ENCODE results near the gene SAMD7. TPM values are rescaled to one million over a fixed set of nuclear protein-coding genes. Genes with fewer than 3 reads are reported as not detected.

SAMD7 gene
- total RNA-seq, 1 donor from 2014 or later: not detected

DNA sequence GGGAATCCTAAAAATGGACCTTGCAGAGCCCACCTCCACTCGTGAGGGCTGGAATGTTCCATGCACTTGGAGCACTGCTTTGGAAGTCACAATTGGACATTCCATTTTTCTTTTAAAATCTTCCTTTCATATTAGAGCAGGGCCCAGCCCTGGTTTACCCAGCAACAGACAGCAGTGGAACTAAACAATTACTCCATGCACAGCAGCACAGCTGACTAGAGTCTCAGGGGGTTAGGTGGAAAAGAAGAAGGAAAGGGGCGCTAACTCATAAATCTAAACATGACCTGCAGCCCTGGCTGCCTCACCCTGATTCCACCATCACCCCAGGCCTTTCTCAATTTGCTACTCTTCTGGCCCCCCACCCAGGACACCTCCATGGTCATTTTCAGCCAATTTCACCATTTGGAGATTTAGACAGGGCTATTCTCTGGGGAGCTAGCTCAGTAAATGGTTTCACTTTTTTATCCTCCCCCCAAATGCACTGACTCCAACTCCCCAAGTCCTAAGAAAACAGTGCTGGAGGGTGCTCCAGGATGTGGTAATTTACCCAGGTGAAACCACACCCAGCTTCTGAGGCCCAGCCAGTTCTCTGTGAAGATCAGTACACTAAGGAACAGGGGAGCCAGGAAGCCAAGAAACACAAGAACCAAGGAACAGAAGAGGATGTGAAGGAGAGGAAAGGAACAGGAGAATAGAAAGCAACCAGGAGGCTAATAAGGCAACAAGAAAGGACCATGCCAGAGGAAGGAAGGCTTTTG, 40.1 kb upstream of the SAMD7 start:
- peak overlapping the region; percentile 45 for H3K27ac Mint-ChIP-seq (ENCODE audit: unreplicated experiment)
- TF ChIP-seq, protein P1, sequence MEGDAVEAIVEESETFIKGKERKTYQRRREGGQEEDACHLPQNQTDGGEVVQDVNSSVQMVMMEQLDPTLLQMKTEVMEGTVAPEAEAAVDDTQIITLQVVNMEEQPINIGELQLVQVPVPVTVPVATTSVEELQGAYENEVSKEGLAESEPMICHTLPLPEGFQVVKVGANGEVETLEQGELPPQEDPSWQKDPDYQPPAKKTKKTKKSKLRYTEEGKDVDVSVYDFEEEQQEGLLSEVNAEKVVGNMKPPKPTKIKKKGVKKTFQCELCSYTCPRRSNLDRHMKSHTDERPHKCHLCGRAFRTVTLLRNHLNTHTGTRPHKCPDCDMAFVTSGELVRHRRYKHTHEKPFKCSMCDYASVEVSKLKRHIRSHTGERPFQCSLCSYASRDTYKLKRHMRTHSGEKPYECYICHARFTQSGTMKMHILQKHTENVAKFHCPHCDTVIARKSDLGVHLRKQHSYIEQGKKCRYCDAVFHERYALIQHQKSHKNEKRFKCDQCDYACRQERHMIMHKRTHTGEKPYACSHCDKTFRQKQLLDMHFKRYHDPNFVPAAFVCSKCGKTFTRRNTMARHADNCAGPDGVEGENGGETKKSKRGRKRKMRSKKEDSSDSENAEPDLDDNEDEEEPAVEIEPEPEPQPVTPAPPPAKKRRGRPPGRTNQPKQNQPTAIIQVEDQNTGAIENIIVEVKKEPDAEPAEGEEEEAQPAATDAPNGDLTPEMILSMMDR (IDR thresholded peaks at IDR 0.05; ENCODE audit: unreplicated experiment): no peak
- DNase-seq (ENCODE audit: low spot score): no peak
- H3K27me3 Mint-ChIP-seq (ENCODE audit: unreplicated experiment): peaks cover 2% of the 10 kb centered on the region
- H3K36me3 Mint-ChIP-seq (ENCODE audit: low read depth, unreplicated experiment): peaks cover 5% of the 10 kb centered on the region
- peaks cover 18% of the 10 kb centered on the region for H3K4me1 Mint-ChIP-seq (ENCODE audit: unreplicated experiment)
- no peaks in the 10 kb centered on the region for H3K9me3 Mint-ChIP-seq (ENCODE audit: unreplicated experiment)
- H3K4me3 Mint-ChIP-seq (ENCODE audit: unreplicated experiment): no peak overlapping the region

DNA sequence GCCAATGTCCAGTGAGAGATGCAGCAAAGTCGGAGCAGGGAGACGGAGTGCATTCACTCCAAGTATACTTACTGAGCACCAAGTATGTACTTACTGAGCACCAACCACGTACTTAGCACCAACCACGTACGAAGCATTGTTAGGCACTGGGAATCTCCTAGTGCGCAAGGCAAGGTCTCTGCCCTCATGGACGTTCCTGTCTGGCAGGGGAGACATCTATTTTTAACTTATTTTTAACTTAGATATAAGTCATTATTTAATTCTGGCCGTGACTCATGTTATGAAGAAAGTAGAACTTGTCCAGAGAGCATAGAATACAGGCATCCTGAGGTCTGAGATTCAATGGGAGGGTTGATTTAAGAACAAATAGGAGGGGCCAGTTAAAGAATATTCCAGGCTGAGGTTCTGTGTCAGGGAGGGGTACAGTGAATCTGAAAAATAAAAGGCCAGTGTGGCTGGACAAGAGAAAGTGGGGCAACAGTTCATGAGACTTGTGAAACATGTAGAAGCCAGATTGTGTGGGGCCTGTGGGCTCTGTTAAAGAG, 32.3 kb upstream of the SAMD7 start:
- H3K36me3 Mint-ChIP-seq (ENCODE audit: low read depth, unreplicated experiment): peaks cover 5% of the 10 kb centered on the region
- DNase-seq (ENCODE audit: low spot score): no peak
- H3K9me3 Mint-ChIP-seq (ENCODE audit: unreplicated experiment): no peaks in the 10 kb centered on the region
- H3K27me3 Mint-ChIP-seq (ENCODE audit: unreplicated experiment): no peaks in the 10 kb centered on the region
- H3K4me1 Mint-ChIP-seq (ENCODE audit: unreplicated experiment): no peaks in the 10 kb centered on the region
- H3K27ac Mint-ChIP-seq (ENCODE audit: unreplicated experiment): no peak overlapping the region
- TF ChIP-seq, protein P1 (IDR thresholded peaks at IDR 0.05; ENCODE audit: unreplicated experiment): no peak
- no peak overlapping the region for H3K4me3 Mint-ChIP-seq (ENCODE audit: unreplicated experiment)

DNA sequence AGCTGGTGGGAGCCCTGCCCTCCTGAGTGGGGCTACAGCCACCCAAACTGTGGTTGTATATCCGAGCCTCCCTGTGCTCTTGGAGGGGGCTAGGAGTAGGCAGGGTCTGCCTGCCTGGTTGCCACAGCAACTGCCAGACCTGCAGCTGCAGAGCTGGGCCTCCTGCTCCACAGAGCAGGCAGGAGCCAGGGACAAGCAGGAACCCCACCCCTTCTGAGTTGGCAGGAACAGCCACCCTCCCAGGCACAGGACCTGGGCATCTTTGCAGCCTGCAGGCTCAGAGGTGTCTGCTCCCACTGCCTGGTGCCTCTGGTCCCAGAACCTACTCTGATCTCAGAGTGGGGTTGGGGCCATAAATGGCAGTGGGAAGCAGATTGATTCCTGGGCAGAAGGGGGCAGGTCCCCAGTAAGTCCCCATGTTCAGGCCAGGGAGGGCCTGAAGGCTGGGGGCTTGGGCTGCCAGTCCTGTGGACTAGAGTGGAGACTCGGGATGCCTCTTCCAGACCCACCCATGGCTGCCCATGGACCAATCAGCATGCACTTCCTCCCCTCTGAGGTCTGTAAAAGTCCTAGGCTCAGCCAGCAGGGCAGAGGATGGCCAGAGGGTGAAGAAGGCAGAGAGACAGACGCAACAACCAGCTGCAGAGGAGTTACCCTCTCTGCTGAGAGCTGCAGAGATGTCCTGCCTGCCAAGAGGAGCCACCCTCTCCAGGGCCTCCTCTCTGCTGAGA, 31.4 kb upstream of the SAMD7 start:
- no peaks in the 10 kb centered on the region for H3K9me3 Mint-ChIP-seq (ENCODE audit: unreplicated experiment)
- no peaks in the 10 kb centered on the region for H3K4me1 Mint-ChIP-seq (ENCODE audit: unreplicated experiment)
- H3K36me3 Mint-ChIP-seq (ENCODE audit: low read depth, unreplicated experiment): no peaks in the 10 kb centered on the region
- H3K4me3 Mint-ChIP-seq (ENCODE audit: unreplicated experiment): no peak overlapping the region
- TF ChIP-seq, protein P1 (IDR thresholded peaks at IDR 0.05; ENCODE audit: unreplicated experiment): no peak
- no peaks in the 10 kb centered on the region for H3K27me3 Mint-ChIP-seq (ENCODE audit: unreplicated experiment)
- DNase-seq (ENCODE audit: low spot score): no peak
- H3K27ac Mint-ChIP-seq (ENCODE audit: unreplicated experiment): no peak overlapping the region

- Mint-ChIP-seq H3K36me3 (ENCODE audit: low read depth, unreplicated experiment) (no peaks in the 10 kb centered on the region), H3K4me3 (ENCODE audit: unreplicated experiment) (no peak overlapping the region), H3K4me1 (ENCODE audit: unreplicated experiment) (no peaks in the 10 kb centered on the region), H3K9me3 (ENCODE audit: unreplicated experiment) (no peaks in the 10 kb centered on the region), H3K27me3 (ENCODE audit: unreplicated experiment) (no peaks in the 10 kb centered on the region), H3K27ac (ENCODE audit: unreplicated experiment) (no peak overlapping the region)
- TF ChIP-seq, protein P1 (IDR thresholded peaks at IDR 0.05; ENCODE audit: unreplicated experiment): no peak
- no peak for DNase-seq (ENCODE audit: low spot score)
These were observed 30.7 kb upstream of the SAMD7 start for GRCh38 chr3:169880576-169881250.
